ENCODE results near the gene CDH13. TPM values are rescaled to one million over a fixed set of nuclear protein-coding genes. Genes with fewer than 3 reads are reported as not detected.

CDH13 gene
- total RNA-seq, 2 donors from 2014 or later = 2.9 TPM; not detected in 1

- H3K4me1 ChIP-seq = no peaks in the 10 kb centered on the region
- no peak overlapping the region for H3K27ac ChIP-seq
- H3K4me3 ChIP-seq = no peak overlapping the region
- WGBS, 2 donors = 68 to 80% methylated on average over 8 of the region's 8 CpGs
- no peak for ATAC-seq
- H3K36me3 ChIP-seq (replicated peaks in 1 of 2; ENCODE audit: insufficient read depth in 1 of 2, low read depth in 2 of 2) = no peaks in the 10 kb centered on the region
- DNase-seq = no peak
- no peaks in the 10 kb centered on the region for H3K27me3 ChIP-seq
- intact Hi-C loops (cut with DNase I) = no loop called here
- no peaks in the 10 kb centered on the region for H3K9me3 ChIP-seq
- TF ChIP-seq CTCF (IDR thresholded peaks at IDR 0.05) = no peak
- TF ChIP-seq POLR2A (IDR thresholded peaks at IDR 0.05) = no peak
These were observed 717.2 kb downstream of the CDH13 start for GRCh38 chr16:83343935-83344366.

GRCh38 chr16:83345846-83346640 lies 719.3 kb downstream of the CDH13 start:
- Histone ChIP-seq H3K27me3 (no peaks in the 10 kb centered on the region), H3K27ac (no peak overlapping the region), H3K4me3 (no peak overlapping the region), H3K4me1 (no peaks in the 10 kb centered on the region), H3K36me3 (replicated peaks in 1 of 2; ENCODE audit: insufficient read depth in 1 of 2, low read depth in 2 of 2) (no peaks in the 10 kb centered on the region), H3K9me3 (no peaks in the 10 kb centered on the region)
- ATAC-seq (no peak), DNase-seq (no peak)
- intact Hi-C loops (cut with DNase I) = no loop called here
- 49 to 53% methylated on average over 14 of the region's 14 CpGs for WGBS, 2 donors
- TF ChIP-seq CTCF (IDR thresholded peaks at IDR 0.05) = no peak
- no peak for TF ChIP-seq POLR2A (IDR thresholded peaks at IDR 0.05)

- no peaks in the 10 kb centered on the region for H3K27me3 ChIP-seq
- no peak for ATAC-seq
- WGBS, 2 donors = 72% methylated on average over 5 of the region's 5 CpGs
- no peaks in the 10 kb centered on the region for H3K9me3 ChIP-seq
- DNase-seq = no peak
- no peak overlapping the region for H3K27ac ChIP-seq
- no peak overlapping the region for H3K4me3 ChIP-seq
- intact Hi-C loops (cut with DNase I) = no loop called here
- H3K36me3 ChIP-seq (replicated peaks in 1 of 2; ENCODE audit: insufficient read depth in 1 of 2, low read depth in 2 of 2) = no peaks in the 10 kb centered on the region
- TF ChIP-seq CTCF (IDR thresholded peaks at IDR 0.05) (no peak), POLR2A (IDR thresholded peaks at IDR 0.05) (no peak)
- no peaks in the 10 kb centered on the region for H3K4me1 ChIP-seq
These were observed 722.2 kb downstream of the CDH13 start for GRCh38 chr16:83348991-83349390.

DNA sequence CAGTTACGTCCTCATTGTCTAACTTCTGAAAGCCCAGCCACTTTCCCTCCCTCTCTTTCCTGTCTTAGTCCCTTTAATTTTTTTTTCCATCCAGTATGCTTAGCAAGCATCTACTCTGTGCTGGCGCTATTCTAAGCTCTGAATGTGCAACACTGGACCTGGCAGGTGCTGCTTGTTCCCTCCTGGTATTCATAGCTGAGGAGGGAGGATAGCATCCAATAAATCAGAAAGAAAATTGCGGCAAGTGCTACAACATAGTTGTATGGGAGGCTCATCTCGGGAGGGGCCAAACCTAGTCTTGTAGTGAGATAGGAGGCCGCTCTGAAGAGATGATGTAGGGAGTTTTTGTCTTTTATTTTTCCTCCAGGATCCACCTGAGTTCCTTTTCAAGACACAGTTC lies 723.7 kb downstream of the CDH13 start:
- DNase-seq (no peak), ATAC-seq (no peak)
- no peak overlapping the region for H3K4me3 ChIP-seq
- intact Hi-C loops (cut with DNase I) = no loop called here
- no peak overlapping the region for H3K27ac ChIP-seq
- no peaks in the 10 kb centered on the region for H3K36me3 ChIP-seq (replicated peaks in 1 of 2; ENCODE audit: insufficient read depth in 1 of 2, low read depth in 2 of 2)
- no peaks in the 10 kb centered on the region for H3K9me3 ChIP-seq
- 66 to 70% methylated on average over 5 of the region's 5 CpGs for WGBS, 2 donors
- TF ChIP-seq CTCF (IDR thresholded peaks at IDR 0.05) (no peak), POLR2A (IDR thresholded peaks at IDR 0.05) (no peak)
- no peaks in the 10 kb centered on the region for H3K4me1 ChIP-seq
- peaks cover 0 to 4% of the 10 kb centered on the region in 2 donors for H3K27me3 ChIP-seq

DNA sequence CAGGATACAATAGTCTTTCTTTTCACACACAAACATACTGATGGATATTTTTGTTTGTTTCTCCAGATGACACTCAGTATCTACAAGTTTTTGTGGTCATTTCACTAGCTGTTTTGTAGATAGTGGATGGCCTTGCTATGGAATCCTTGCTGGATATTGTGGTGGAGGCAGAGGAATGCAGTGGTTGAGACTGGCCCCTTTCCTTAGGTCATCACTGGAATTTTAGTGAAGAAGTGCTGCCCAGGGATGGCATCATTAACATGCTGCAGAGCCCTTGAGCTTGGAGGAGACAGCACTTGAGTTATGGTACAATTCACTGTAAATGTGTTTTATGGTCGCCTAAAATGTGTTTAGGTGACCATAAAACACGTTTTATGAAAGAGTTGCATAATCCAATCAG lies 725.1 kb downstream of the CDH13 start:
- Histone ChIP-seq H3K4me1 (no peaks in the 10 kb centered on the region), H3K4me3 (no peak overlapping the region), H3K27me3 (peaks cover 0 to 4% of the 10 kb centered on the region in 2 donors), H3K9me3 (no peaks in the 10 kb centered on the region), H3K27ac (no peak overlapping the region), H3K36me3 (replicated peaks in 1 of 2; ENCODE audit: insufficient read depth in 1 of 2, low read depth in 2 of 2) (no peaks in the 10 kb centered on the region)
- intact Hi-C loops (cut with DNase I) = no loop called here
- ATAC-seq (no peak), DNase-seq (no peak)
- TF ChIP-seq POLR2A (IDR thresholded peaks at IDR 0.05) = no peak
- TF ChIP-seq CTCF (IDR thresholded peaks at IDR 0.05) = no peak
- 35% methylated on average over 2 of the region's 2 CpGs for WGBS, 2 donors

Measured in body of pancreas (tissue), 4 donors.